ENCODE results near the gene CRX.
A peak's percentile ranks its signal among the peaks of the same experiment; 100 is the strongest.
"Not testable (repeated sequence)": the region's sequence is repeated elsewhere in the genome, so short reads cannot be mapped to it uniquely, and the experiment has no call there.

Gene CRX

GRCh38 chr19:47832723-47833122 lies 11.0 kb downstream of the CRX start:
- H3K27me3 ChIP-seq (ENCODE audit: control insufficient read depth, insufficient read depth, low read length) = no peaks in the 10 kb centered on the region
- no peaks in the 10 kb centered on the region for H3K36me3 ChIP-seq (ENCODE audit: control insufficient read depth, insufficient read depth, low read length)
- no peak overlapping the region for H3K9ac ChIP-seq (ENCODE audit: low read depth, low read length)
- H3K4me3 ChIP-seq (ENCODE audit: low read depth, low read length) = no peak overlapping the region
- peaks cover 4% of the 10 kb centered on the region; the same call in 1 of the 2 replicates for H3K4me1 ChIP-seq (ENCODE audit: control insufficient read depth, insufficient read depth, low read length)
- no peaks in the 10 kb centered on the region for H3K9me3 ChIP-seq (ENCODE audit: control insufficient read depth, insufficient read depth, low read length)
- no peak overlapping the region for H3K27ac ChIP-seq (ENCODE audit: low read depth, low read length)

- Histone ChIP-seq H3K4me1 (ENCODE audit: control insufficient read depth, insufficient read depth, low read length) (0 out of 2 replicates have a peak, but pooled peaks cover 6% of the 10 kb centered on the region), H3K4me3 (ENCODE audit: low read depth, low read length) (no peak overlapping the region), H3K9ac (ENCODE audit: low read depth, low read length) (no peak overlapping the region), H3K9me3 (ENCODE audit: control insufficient read depth, insufficient read depth, low read length) (no peaks in the 10 kb centered on the region), H3K27me3 (ENCODE audit: control insufficient read depth, insufficient read depth, low read length) (no peaks in the 10 kb centered on the region), H3K27ac (ENCODE audit: low read depth, low read length) (no peak overlapping the region), H3K36me3 (ENCODE audit: control insufficient read depth, insufficient read depth, low read length) (no peaks in the 10 kb centered on the region)
Observed at GRCh38 chr19:47836038-47836437, 14.3 kb downstream of the CRX start.

GRCh38 chr19:47839411-47839810 lies 17.7 kb downstream of the CRX start:
- Histone ChIP-seq H3K4me3 (ENCODE audit: low read depth, low read length) (no peak overlapping the region), H3K9me3 (ENCODE audit: control insufficient read depth, insufficient read depth, low read length) (no peaks in the 10 kb centered on the region), H3K9ac (ENCODE audit: low read depth, low read length) (no peak overlapping the region), H3K36me3 (ENCODE audit: control insufficient read depth, insufficient read depth, low read length) (no peaks in the 10 kb centered on the region), H3K27me3 (ENCODE audit: control insufficient read depth, insufficient read depth, low read length) (no peaks in the 10 kb centered on the region), H3K27ac (ENCODE audit: low read depth, low read length) (peak overlapping the region; percentile 14), H3K4me1 (ENCODE audit: control insufficient read depth, insufficient read depth, low read length) (0 out of 2 replicates have a peak, but pooled peaks cover 6% of the 10 kb centered on the region)

- Histone ChIP-seq H3K27me3 (ENCODE audit: control insufficient read depth, insufficient read depth, low read length) (no peaks in the 10 kb centered on the region), H3K36me3 (ENCODE audit: control insufficient read depth, insufficient read depth, low read length) (no peaks in the 10 kb centered on the region), H3K9me3 (ENCODE audit: control insufficient read depth, insufficient read depth, low read length) (no peaks in the 10 kb centered on the region)
Observed at GRCh38 chr19:47839913-47840312, 18.2 kb downstream of the CRX start.

GRCh38 chr19:47842941-47843340 lies 21.2 kb downstream of the CRX start:
- Histone ChIP-seq H3K27me3 (ENCODE audit: control insufficient read depth, insufficient read depth, low read length) (no peaks in the 10 kb centered on the region), H3K4me1 (ENCODE audit: control insufficient read depth, insufficient read depth, low read length) (0 out of 2 replicates have a peak, but pooled peaks cover 6% of the 10 kb centered on the region), H3K9me3 (ENCODE audit: control insufficient read depth, insufficient read depth, low read length) (no peaks in the 10 kb centered on the region), H3K4me3 (ENCODE audit: low read depth, low read length) (no peak overlapping the region), H3K27ac (ENCODE audit: low read depth, low read length) (no peak overlapping the region), H3K36me3 (ENCODE audit: control insufficient read depth, insufficient read depth, low read length) (no peaks in the 10 kb centered on the region), H3K9ac (ENCODE audit: low read depth, low read length) (no peak overlapping the region)

More at GRCh38 chr19:47839913-47840312, 18.2 kb downstream of the CRX start:
- Histone ChIP-seq H3K27ac (ENCODE audit: low read depth, low read length) (peak overlapping the region; percentile 14), H3K4me3 (ENCODE audit: low read depth, low read length) (no peak overlapping the region), H3K4me1 (ENCODE audit: control insufficient read depth, insufficient read depth, low read length) (0 out of 2 replicates have a peak, but pooled peaks cover 6% of the 10 kb centered on the region), H3K9ac (ENCODE audit: low read depth, low read length) (no peak overlapping the region)

GRCh38 chr19:47848425-47848822 lies 26.7 kb downstream of the CRX start:
- Histone ChIP-seq H3K4me3 (ENCODE audit: low read depth, low read length) (peak overlapping the region; percentile 53), H3K36me3 (ENCODE audit: control insufficient read depth, insufficient read depth, low read length) (no peaks in the 10 kb centered on the region), H3K9ac (ENCODE audit: low read depth, low read length) (peak overlapping the region; percentile 63; the same call in 1 of the 2 replicates), H3K27ac (ENCODE audit: low read depth, low read length) (peak overlapping the region; percentile 93), H3K9me3 (ENCODE audit: control insufficient read depth, insufficient read depth, low read length) (no peaks in the 10 kb centered on the region), H3K4me1 (ENCODE audit: control insufficient read depth, insufficient read depth, low read length) (peaks cover 14% of the 10 kb centered on the region), H3K27me3 (ENCODE audit: control insufficient read depth, insufficient read depth, low read length) (no peaks in the 10 kb centered on the region)

- Histone ChIP-seq H3K4me3 (ENCODE audit: low read depth, low read length) (peak overlapping the region; percentile 53), H3K36me3 (ENCODE audit: control insufficient read depth, insufficient read depth, low read length) (no peaks in the 10 kb centered on the region), H3K9me3 (ENCODE audit: control insufficient read depth, insufficient read depth, low read length) (no peaks in the 10 kb centered on the region), H3K27me3 (ENCODE audit: control insufficient read depth, insufficient read depth, low read length) (no peaks in the 10 kb centered on the region), H3K4me1 (ENCODE audit: control insufficient read depth, insufficient read depth, low read length) (peaks cover 14% of the 10 kb centered on the region), H3K27ac (ENCODE audit: low read depth, low read length) (peak overlapping the region; percentile 93), H3K9ac (ENCODE audit: low read depth, low read length) (peak overlapping the region; percentile 63)
Observed at GRCh38 chr19:47848823-47849473, 27.2 kb downstream of the CRX start.

- peaks cover 14% of the 10 kb centered on the region for H3K4me1 ChIP-seq (ENCODE audit: control insufficient read depth, insufficient read depth, low read length)
- H3K27me3 ChIP-seq (ENCODE audit: control insufficient read depth, insufficient read depth, low read length) = no peaks in the 10 kb centered on the region
- no peaks in the 10 kb centered on the region for H3K36me3 ChIP-seq (ENCODE audit: control insufficient read depth, insufficient read depth, low read length)
- no peak overlapping the region for H3K9ac ChIP-seq (ENCODE audit: low read depth, low read length)
- no peak overlapping the region for H3K4me3 ChIP-seq (ENCODE audit: low read depth, low read length)
- no peak overlapping the region for H3K27ac ChIP-seq (ENCODE audit: low read depth, low read length)
- no peaks in the 10 kb centered on the region for H3K9me3 ChIP-seq (ENCODE audit: control insufficient read depth, insufficient read depth, low read length)
Observed at GRCh38 chr19:47853003-47853402, 31.3 kb downstream of the CRX start.

GRCh38 chr19:47854459-47854858 lies 32.7 kb downstream of the CRX start:
- Histone ChIP-seq H3K4me1 (ENCODE audit: control insufficient read depth, insufficient read depth, low read length) (peaks cover 14% of the 10 kb centered on the region), H3K4me3 (ENCODE audit: low read depth, low read length) (no peak overlapping the region), H3K36me3 (ENCODE audit: control insufficient read depth, insufficient read depth, low read length) (no peaks in the 10 kb centered on the region), H3K27ac (ENCODE audit: low read depth, low read length) (no peak overlapping the region), H3K27me3 (ENCODE audit: control insufficient read depth, insufficient read depth, low read length) (no peaks in the 10 kb centered on the region), H3K9ac (ENCODE audit: low read depth, low read length) (no peak overlapping the region), H3K9me3 (ENCODE audit: control insufficient read depth, insufficient read depth, low read length) (no peaks in the 10 kb centered on the region)

- not testable (repeated sequence) for H3K36me3 ChIP-seq (ENCODE audit: control insufficient read depth, insufficient read depth, low read length); H3K4me3 ChIP-seq (ENCODE audit: low read depth, low read length)
Observed at GRCh38 chr19:47858231-47858630, 36.5 kb downstream of the CRX start.

GRCh38 chr19:47858646-47859285 lies 37.0 kb downstream of the CRX start, which contains the start of gene TPRX2:
Gene TPRX2 (plus strand): TSS chr19:47859235. CDS start chr19:47859247, 12 bp downstream.
- H3K9ac ChIP-seq (ENCODE audit: low read depth, low read length); H3K4me1 ChIP-seq (ENCODE audit: control insufficient read depth, insufficient read depth, low read length); H3K9me3 ChIP-seq (ENCODE audit: control insufficient read depth, insufficient read depth, low read length); H3K27ac ChIP-seq (ENCODE audit: low read depth, low read length); H3K4me3 ChIP-seq (ENCODE audit: low read depth, low read length); H3K27me3 ChIP-seq (ENCODE audit: control insufficient read depth, insufficient read depth, low read length); H3K36me3 ChIP-seq (ENCODE audit: control insufficient read depth, insufficient read depth, low read length): not testable (repeated sequence)

More at GRCh38 chr19:47858231-47858630, 36.5 kb downstream of the CRX start:
- not testable (repeated sequence) for H3K9ac ChIP-seq (ENCODE audit: low read depth, low read length); H3K4me1 ChIP-seq (ENCODE audit: control insufficient read depth, insufficient read depth, low read length); H3K27me3 ChIP-seq (ENCODE audit: control insufficient read depth, insufficient read depth, low read length); H3K9me3 ChIP-seq (ENCODE audit: control insufficient read depth, insufficient read depth, low read length); H3K27ac ChIP-seq (ENCODE audit: low read depth, low read length)

All from HUES48 (cell line).